Colonic mucosa (tissue), 4 donors: ENCODE results near the gene TTC7B. TPM values are rescaled to one million over a fixed set of nuclear protein-coding genes. Genes with fewer than 3 reads are reported as not detected.

ENCODE experiments used
- DNase-seq: peaks from one replicate; pipeline ENCODE4 v3.0.0-alpha.2; 2020
- H3K27ac ChIP-seq: fragments of 200-600 bp; one replicate; pipeline ENCODE4 v1.8.0; 2021
- H3K27me3 ChIP-seq: fragments of 200-600 bp; one replicate; pipeline ENCODE4 v1.8.0; 2021
- H3K36me3 ChIP-seq: fragments of 200-600 bp; one replicate; pipeline ENCODE4 v1.8.0; 2021
- H3K4me1 ChIP-seq: fragments of 200-600 bp; one replicate; pipeline ENCODE4 v1.8.0; 2021; ENCODE audit warnings: mild to moderate bottlenecking
- H3K4me3 ChIP-seq: fragments of 200-600 bp; one replicate; pipeline ENCODE4 v1.8.0; 2021
- H3K9ac ChIP-seq, 2 donors: one replicate each; pipeline ENCODE4 v1.7.0; 2013; ENCODE audit warnings: control low read depth in 2 of 2, low read depth in 2 of 2, low read length in 2 of 2
- H3K9me3 ChIP-seq: fragments of 200-600 bp; one replicate; pipeline ENCODE4 v1.8.0; 2021
- intact Hi-C: fragments of 100-400 bp; cut with DNase I; formaldehyde crosslinking; loops from one replicate; pipeline ENCODE4 v1.14.1; 2022
- total RNA-seq, 2 donors: library from RNA; stranded (reverse); fragmentation: NEBNext Ultra II Directional in 1 of 2; extraction: Animal tissue kit (Norgen Biotek cat#: 25700) in 1 of 2; gene quantifications; one replicate each; pipeline ENCODE4 v1.2.1, GENCODE V29; 2021
- TF ChIP-seq, protein P1 (sequence below): fragments of 200-600 bp; IDR thresholded peaks from one replicate; pipeline ENCODE4 v1.8.0; 2022; ENCODE audit warnings: antibody characterized with exemption, mild to moderate bottlenecking
- donor health status: healthy.
- donor health status: DM: no; HTN: no; CAD: no.
- donor health status: DM: no; HTN: no; CAD: no.

The TTC7B gene
- total RNA-seq, 2 donors from 2014 or later: 3.3 to 11.8 TPM

DNA sequence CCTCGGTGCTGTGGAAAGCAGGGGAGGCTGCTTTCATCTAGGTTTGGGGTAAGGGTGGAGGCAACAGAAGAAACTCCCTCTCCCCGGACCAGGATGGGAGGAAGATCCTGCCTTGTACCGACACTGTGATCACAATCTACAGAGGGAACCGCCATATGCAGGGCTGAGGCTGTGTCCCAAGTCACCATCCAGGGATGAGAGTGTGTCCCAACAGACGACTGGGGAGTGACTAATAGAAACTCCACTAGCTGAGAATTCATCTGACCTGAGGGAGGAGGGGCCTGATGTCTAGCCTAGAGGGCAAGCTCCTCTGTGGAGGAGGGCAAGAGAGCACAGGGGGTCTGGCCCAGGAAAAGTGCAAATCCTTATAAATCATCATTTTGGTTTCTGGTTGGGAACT, 247.0 kb downstream of the TTC7B start:
- intact Hi-C loops: no loop called here
- Histone ChIP-seq H3K36me3 (no peaks in the 10 kb centered on the region), H3K27me3 (no peaks in the 10 kb centered on the region), H3K9me3 (no peaks in the 10 kb centered on the region), H3K27ac (no peak overlapping the region), H3K9ac (no peak overlapping the region), H3K4me3 (no peak overlapping the region), H3K4me1 (no peaks in the 10 kb centered on the region)
- no peak for DNase-seq
- TF ChIP-seq, protein P1, sequence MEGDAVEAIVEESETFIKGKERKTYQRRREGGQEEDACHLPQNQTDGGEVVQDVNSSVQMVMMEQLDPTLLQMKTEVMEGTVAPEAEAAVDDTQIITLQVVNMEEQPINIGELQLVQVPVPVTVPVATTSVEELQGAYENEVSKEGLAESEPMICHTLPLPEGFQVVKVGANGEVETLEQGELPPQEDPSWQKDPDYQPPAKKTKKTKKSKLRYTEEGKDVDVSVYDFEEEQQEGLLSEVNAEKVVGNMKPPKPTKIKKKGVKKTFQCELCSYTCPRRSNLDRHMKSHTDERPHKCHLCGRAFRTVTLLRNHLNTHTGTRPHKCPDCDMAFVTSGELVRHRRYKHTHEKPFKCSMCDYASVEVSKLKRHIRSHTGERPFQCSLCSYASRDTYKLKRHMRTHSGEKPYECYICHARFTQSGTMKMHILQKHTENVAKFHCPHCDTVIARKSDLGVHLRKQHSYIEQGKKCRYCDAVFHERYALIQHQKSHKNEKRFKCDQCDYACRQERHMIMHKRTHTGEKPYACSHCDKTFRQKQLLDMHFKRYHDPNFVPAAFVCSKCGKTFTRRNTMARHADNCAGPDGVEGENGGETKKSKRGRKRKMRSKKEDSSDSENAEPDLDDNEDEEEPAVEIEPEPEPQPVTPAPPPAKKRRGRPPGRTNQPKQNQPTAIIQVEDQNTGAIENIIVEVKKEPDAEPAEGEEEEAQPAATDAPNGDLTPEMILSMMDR: no peak

DNA sequence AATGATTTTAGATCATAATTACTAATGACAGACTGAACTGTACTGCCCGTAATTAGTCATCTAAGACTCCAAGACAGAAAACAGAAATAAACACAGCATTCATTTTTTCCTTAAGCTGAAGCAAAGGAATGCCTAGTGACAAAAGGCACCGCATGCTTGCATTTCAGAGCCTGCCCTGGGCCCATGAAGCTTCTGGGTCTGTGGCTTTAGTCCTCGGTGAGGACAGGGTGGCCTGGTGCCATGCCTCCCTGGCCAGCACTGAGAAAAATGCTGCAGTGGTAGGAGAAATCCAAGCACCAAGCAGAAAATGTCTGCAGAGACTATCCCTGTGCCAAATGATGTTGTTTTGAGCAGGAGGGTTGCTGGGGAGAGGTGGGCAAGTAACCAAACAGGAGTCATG, 247.8 kb downstream of the TTC7B start:
- H3K9ac ChIP-seq: no peak overlapping the region
- no peak for DNase-seq

DNA sequence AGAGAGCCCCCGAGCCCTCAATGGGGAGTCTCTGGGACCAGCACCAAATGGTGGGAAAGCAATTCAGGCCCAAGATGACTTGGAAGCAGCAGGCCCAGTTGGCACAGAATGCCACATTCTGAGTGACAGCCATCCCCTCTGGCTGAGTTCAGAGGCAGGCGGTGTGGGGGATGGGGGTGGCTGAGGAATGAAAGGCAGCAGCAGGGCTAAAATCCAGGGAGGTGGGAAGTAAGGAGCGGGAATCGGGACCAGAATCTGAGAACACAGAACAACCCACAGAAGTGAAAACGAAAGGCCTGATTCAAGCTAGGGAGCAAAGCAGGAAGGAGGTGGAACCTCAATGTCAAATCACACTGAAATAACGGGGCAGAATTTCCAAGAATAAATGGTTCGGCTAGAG, 248.2 kb downstream of the TTC7B start:
- H3K36me3 ChIP-seq: no peaks in the 10 kb centered on the region
- H3K9me3 ChIP-seq: no peaks in the 10 kb centered on the region
- intact Hi-C loops: no loop called here
- no peak overlapping the region for H3K9ac ChIP-seq
- TF ChIP-seq, protein P1: no peak
- no peak overlapping the region for H3K27ac ChIP-seq
- no peaks in the 10 kb centered on the region for H3K27me3 ChIP-seq
- H3K4me3 ChIP-seq: no peak overlapping the region
- DNase-seq: no peak
- no peaks in the 10 kb centered on the region for H3K4me1 ChIP-seq

More for the DNA sequence above, 247.8 kb downstream of the TTC7B start:
- H3K4me3 ChIP-seq: no peak overlapping the region
- TF ChIP-seq, protein P1: no peak
- intact Hi-C loops: no loop called here
- H3K27me3 ChIP-seq: no peaks in the 10 kb centered on the region
- no peaks in the 10 kb centered on the region for H3K9me3 ChIP-seq
- no peaks in the 10 kb centered on the region for H3K4me1 ChIP-seq
- H3K27ac ChIP-seq: no peak overlapping the region
- no peaks in the 10 kb centered on the region for H3K36me3 ChIP-seq

DNA sequence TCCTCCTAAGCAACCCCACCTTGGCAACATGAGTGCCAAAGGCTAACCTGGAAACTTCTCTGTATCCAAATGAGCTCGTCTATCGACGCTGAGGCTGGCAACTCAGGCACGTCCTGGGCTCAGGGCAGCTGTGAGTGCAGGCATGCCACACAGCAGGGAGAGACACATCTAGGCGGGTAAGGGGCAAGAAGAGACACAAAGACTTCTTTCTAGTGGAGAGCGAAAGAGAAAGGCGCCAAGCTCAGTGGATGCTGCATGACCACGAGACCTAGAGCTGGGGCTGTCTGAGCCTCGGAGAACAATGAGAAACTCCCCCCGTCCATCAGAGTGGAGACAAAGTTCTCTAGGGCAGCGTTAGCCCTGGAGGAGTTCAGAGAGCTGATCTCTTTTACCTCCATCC, 249.0 kb downstream of the TTC7B start:
- H3K9me3 ChIP-seq: no peaks in the 10 kb centered on the region
- no peaks in the 10 kb centered on the region for H3K36me3 ChIP-seq
- no peak overlapping the region for H3K9ac ChIP-seq
- H3K27me3 ChIP-seq: no peaks in the 10 kb centered on the region
- H3K4me3 ChIP-seq: no peak overlapping the region
- intact Hi-C loops: no loop called here
- DNase-seq: no peak
- no peaks in the 10 kb centered on the region for H3K4me1 ChIP-seq
- no peak overlapping the region for H3K27ac ChIP-seq
- TF ChIP-seq, protein P1: no peak

DNA sequence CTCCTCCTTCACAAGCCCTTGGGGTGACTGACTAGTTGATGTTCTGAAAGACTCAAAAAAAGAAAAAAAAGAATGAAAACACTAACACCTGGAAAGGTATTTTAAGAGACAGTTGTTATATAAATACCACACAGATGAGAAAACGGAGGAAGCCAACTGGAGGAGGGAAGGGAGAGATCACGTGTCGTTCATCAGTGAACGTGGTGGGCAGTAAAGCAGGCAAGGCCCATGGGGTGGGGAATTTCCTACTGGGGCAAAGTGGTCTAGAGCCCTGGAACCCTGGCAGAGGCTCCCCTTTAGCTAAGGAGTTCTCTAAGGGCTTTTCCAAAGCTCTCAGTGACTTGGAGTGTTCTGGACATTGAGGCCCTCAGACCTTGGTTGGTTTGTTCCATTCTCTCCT, 249.7 kb downstream of the TTC7B start:
- no peaks in the 10 kb centered on the region for H3K4me1 ChIP-seq
- no peaks in the 10 kb centered on the region for H3K27me3 ChIP-seq
- H3K4me3 ChIP-seq: no peak overlapping the region
- TF ChIP-seq, protein P1: no peak
- no peaks in the 10 kb centered on the region for H3K36me3 ChIP-seq
- H3K9ac ChIP-seq: no peak overlapping the region
- DNase-seq: no peak
- intact Hi-C loops: no loop called here
- no peak overlapping the region for H3K27ac ChIP-seq
- no peaks in the 10 kb centered on the region for H3K9me3 ChIP-seq

DNA sequence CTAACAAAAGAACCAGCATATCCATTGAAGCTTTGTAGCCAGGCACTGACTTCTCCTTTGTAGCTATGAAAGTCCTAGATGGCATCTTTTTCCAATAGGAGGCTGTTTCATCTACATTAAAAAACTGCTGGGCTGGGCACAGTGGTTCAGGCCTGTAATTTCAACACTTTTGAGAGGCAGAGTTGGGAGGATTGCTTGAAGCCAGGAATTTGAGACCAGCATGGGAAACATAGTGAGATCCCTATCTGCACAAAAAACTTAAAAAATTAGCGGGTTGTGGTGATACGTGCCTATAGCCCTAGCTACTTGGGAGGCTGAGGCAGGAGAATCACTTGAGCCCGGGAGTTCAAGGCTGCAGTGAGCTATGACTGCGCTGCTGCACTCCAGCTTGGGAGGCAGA, 251.7 kb downstream of the TTC7B start:
- Histone ChIP-seq H3K4me1 (no peaks in the 10 kb centered on the region), H3K9me3 (no peaks in the 10 kb centered on the region), H3K27ac (no peak overlapping the region), H3K27me3 (no peaks in the 10 kb centered on the region), H3K9ac (no peak overlapping the region), H3K4me3 (no peak overlapping the region), H3K36me3 (no peaks in the 10 kb centered on the region)
- TF ChIP-seq, protein P1: no peak
- intact Hi-C loops: no loop called here
- no peak for DNase-seq
